Endothelial cell of umbilical vein (primary cell): ENCODE results near the gene R3HDM2. TPM values are rescaled to one million over a fixed set of nuclear protein-coding genes. Genes with fewer than 3 reads are reported as not detected.

ENCODE experiments used
- BruUV-seq: library from RNA; stranded (reverse); fragments of 400-500 nt; replicated peaks from 2 replicates; lab custom pipeline; 2021; lab: Mats Ljungman, UMichigan
- CTCF ChIA-PET: fragments of 300-600, 350-600 bp; sonication (Branson Sonifier 250); formaldehyde crosslinking; loops from one replicate; lab custom pipeline; 2021; ENCODE audit warnings: antibody characterized with exemption, inconsistent platforms; lab: Charles Lee
- POLR2A ChIA-PET: fragments of 300-600, 350-600 bp; sonication (Branson Sonifier 250); formaldehyde crosslinking; loops from one replicate; lab custom pipeline; 2021; ENCODE audit warnings: antibody characterized with exemption, inconsistent platforms; lab: Charles Lee
- DNase-seq: peaks from one replicate; pipeline ENCODE4 v3.0.0-alpha.2; 2011; ENCODE audit warnings: low read depth, low spot score
- FAIRE-seq: peaks from 2 replicates; lab custom pipeline; 2011; peaks lifted over from hg19 to GRCh38; lab: Jason Lieb, UNC
- H2AFZ ChIP-seq: 2 replicates; pipeline ENCODE4 v1.6.0; 2012; ENCODE audit warnings: low read depth, low read length, control low read depth, inconsistent platforms
- H3K27ac ChIP-seq: 2 replicates; pipeline ENCODE4 v1.5.1; 2011; ENCODE audit warnings: low read depth, mild to moderate bottlenecking, control low read depth, low read length, moderate library complexity; ENCODE audit not compliant: insufficient read depth
- H3K27me3 ChIP-seq, 2 experiments: 2 replicates each; pipeline versions ENCODE4 v1.6.0 to v1.6.1; 2011; ENCODE audit warnings: low read length in 2 of 2, mixed read lengths in 1 of 2; ENCODE audit not compliant: control insufficient read depth in 2 of 2, insufficient read depth in 2 of 2
- H3K36me3 ChIP-seq, 2 experiments: 2 replicates in 1 of 2; 3 replicates in 1 of 2; pipeline ENCODE4 v1.5.1; 2011; ENCODE audit warnings: low read length in 2 of 2, mild to moderate bottlenecking in 1 of 2, moderate library complexity in 1 of 2; ENCODE audit not compliant: control insufficient read depth in 2 of 2, insufficient read depth in 2 of 2; ENCODE audit errors: extremely low read depth in 1 of 2
- H3K4me1 ChIP-seq: 3 replicates; pipeline ENCODE4 v1.5.1; 2011; ENCODE audit warnings: mild to moderate bottlenecking, low read length; ENCODE audit not compliant: control insufficient read depth, insufficient read depth; ENCODE audit errors: extremely low read depth
- H3K4me2 ChIP-seq: 2 replicates; pipeline ENCODE4 v1.6.1; 2011; ENCODE audit warnings: low read length, control low read depth, mixed read lengths; ENCODE audit not compliant: insufficient read depth
- H3K4me3 ChIP-seq, 3 experiments: fragments of 200-600 bp in 1 of 3; sonication (generic), shearing (Covaris generic) in 1 of 3; replicated peaks in 1 of 3; 2 replicates each; pipeline ENCODE4 v1.5.1; 2011 to 2016; ENCODE audit warnings: control low read depth in 3 of 3, low read length in 3 of 3, mild to moderate bottlenecking in 2 of 3, inconsistent platforms in 1 of 3, low read depth in 1 of 3, moderate library complexity in 1 of 3; ENCODE audit not compliant: insufficient read depth in 1 of 3
- H3K79me2 ChIP-seq: 2 replicates; pipeline ENCODE4 v1.6.0; 2012; ENCODE audit warnings: low read length, inconsistent platforms; ENCODE audit not compliant: control insufficient read depth, insufficient read depth
- H3K9ac ChIP-seq: replicated peaks from 2 replicates; pipeline ENCODE3; 2011; ENCODE audit warnings: low read length, control low read depth; ENCODE audit not compliant: insufficient read depth; ENCODE audit errors: extremely low read depth
- H3K9me1 ChIP-seq: replicated peaks from 3 replicates; pipeline ENCODE4 v1.6.0; 2011; ENCODE audit warnings: mild to moderate bottlenecking, low read length; ENCODE audit not compliant: control insufficient read depth, insufficient read depth; ENCODE audit errors: extremely low read depth
- H3K9me3 ChIP-seq: replicated peaks from 2 replicates; pipeline ENCODE4 v1.5.1; 2012; ENCODE audit warnings: low read length, inconsistent platforms; ENCODE audit not compliant: control insufficient read depth, insufficient read depth
- H4K20me1 ChIP-seq: replicated peaks from 2 replicates; pipeline ENCODE3; 2011; ENCODE audit warnings: mild to moderate bottlenecking, low read length; ENCODE audit not compliant: control insufficient read depth, insufficient read depth; ENCODE audit errors: extremely low read depth
- CTCF ChIP-seq, 2 donors: IDR thresholded peaks; 1 replicate in 1 of 2; 2 replicates in 1 of 2; pipeline ENCODE4 v1.5.1; 2011; ENCODE audit warnings: low read length in 2 of 2, mild to moderate bottlenecking in 2 of 2, moderate library complexity in 2 of 2, control low read depth in 1 of 2, inconsistent platforms in 1 of 2, low read depth in 1 of 2; ENCODE audit not compliant: insufficient read depth in 1 of 2; ENCODE audit errors: extremely low read depth in 1 of 2
- EZH2 ChIP-seq: IDR thresholded peaks from 2 replicates; pipeline ENCODE4 v1.6.1; 2012; ENCODE audit warnings: borderline replicate concordance, low read depth, mild to moderate bottlenecking, moderate library complexity, low read length, inconsistent platforms; ENCODE audit not compliant: severe bottlenecking
- FOS ChIP-seq: IDR thresholded peaks from 2 replicates; pipeline ENCODE4 v1.6.1; 2011; ENCODE audit warnings: mild to moderate bottlenecking, low read length, moderate library complexity, borderline replicate concordance; ENCODE audit not compliant: insufficient read depth
- GATA2 ChIP-seq: IDR thresholded peaks from 2 replicates; pipeline ENCODE4 v1.7.0; 2011; ENCODE audit warnings: low read depth, mild to moderate bottlenecking, moderate library complexity, mixed read lengths, low read length; ENCODE audit not compliant: insufficient read length, insufficient read depth
- JUN ChIP-seq: IDR thresholded peaks from 2 replicates; pipeline ENCODE4 v1.6.1; 2011; ENCODE audit warnings: borderline replicate concordance, low read depth; ENCODE audit not compliant: insufficient read length, insufficient read depth
- MAX ChIP-seq: IDR thresholded peaks from 2 replicates; pipeline ENCODE4 v1.6.1; 2011; ENCODE audit not compliant: insufficient read depth, insufficient read length
- MYC ChIP-seq: IDR thresholded peaks from one replicate; pipeline ENCODE4 v1.6.1; 2011; ENCODE audit warnings: mild to moderate bottlenecking, low read depth, low read length
- POLR2A ChIP-seq: IDR thresholded peaks from 2 replicates; pipeline ENCODE4 v1.6.1; 2012; ENCODE audit warnings: low read depth, mild to moderate bottlenecking, control low read depth, low read length
- POLR2AphosphoS5 ChIP-seq: IDR thresholded peaks from 2 replicates; pipeline ENCODE4 v1.6.1; 2012; ENCODE audit warnings: low read depth, mild to moderate bottlenecking, control low read depth, low read length, moderate library complexity; ENCODE audit not compliant: insufficient read depth
- dilution Hi-C: fragments of 300-500 bp; cut with MboI; formaldehyde crosslinking; loops from one replicate; pipeline ENCODE4 v1.15.0; 2019; ENCODE audit warnings: low sequenced_read_pairs; ENCODE audit not compliant: extremely low pct_ligation_motif_present
- intact Hi-C: fragments of 100-400 bp; cut with micrococcal nuclease; formaldehyde crosslinking; loops from one replicate; pipeline ENCODE4 v1.10.0; 2022
- polyA plus RNA-seq, 4 experiments: library from polyadenylated mRNA; depleted of rRNA in 3 of 4; stranded (reverse) in 3 of 4; unstranded in 1 of 4; fragments of >200 nt; gene quantifications; 2 replicates each; pipeline versions ENCODE4 v1.2.1 to v1.2.3, GENCODE V29; 2011 to 2012; ENCODE audit warnings: missing spikeins in 1 of 4
- total RNA-seq: library from RNA; stranded (reverse); gene quantifications from 2 replicates; pipeline ENCODE4 v1.2.3, GENCODE V29; 2021

The R3HDM2 gene
- total and polyA plus RNA-seq, 2 donors (not counting 3 experiments of a cell fraction or from before 2014, with no cell fraction given) = 26.1 to 31.3 TPM

DNA sequence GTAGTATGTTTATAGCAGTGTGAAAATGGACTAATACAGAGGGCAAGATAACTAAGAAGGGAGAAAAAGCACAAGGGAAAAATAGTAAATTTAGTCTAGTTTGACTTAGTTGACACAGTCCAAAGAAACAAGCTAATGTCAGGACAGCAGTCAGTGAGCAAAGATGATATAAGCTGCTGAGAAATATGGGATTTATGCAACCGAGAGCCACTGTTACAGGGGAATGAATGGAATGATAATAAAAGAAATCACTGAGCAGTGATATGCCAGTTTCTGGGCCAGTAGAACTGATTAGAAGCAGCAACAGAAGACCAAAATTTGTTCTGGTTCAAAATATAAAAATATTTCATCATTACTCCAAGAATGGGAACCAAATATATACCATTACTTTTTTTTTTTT is 60.1 kb downstream of the R3HDM2 start:
- intact Hi-C loops = no loop called here
- Histone ChIP-seq H2AFZ (no peak overlapping the region), H3K9me1 (no peaks in the 10 kb centered on the region), H3K79me2 (no peaks in the 10 kb centered on the region), H3K4me1 (no peaks in the 10 kb centered on the region), H3K9me3 (no peaks in the 10 kb centered on the region), H3K4me2 (no peak overlapping the region), H3K9ac (no peak overlapping the region), H4K20me1 (no peaks in the 10 kb centered on the region), H3K36me3 (no peaks in the 10 kb centered on the region), H3K27ac (no peak overlapping the region), H3K4me3 (no peak overlapping the region), H3K27me3 (no peaks in the 10 kb centered on the region)
- FAIRE-seq (no peak), DNase-seq (no peak)
- POLR2A ChIA-PET = no interaction called here
- TF ChIP-seq CTCF (IDR thresholded peaks at IDR 0.05; ENCODE audit: extremely low read depth in 1 of 2, insufficient read depth in 1 of 2, low read depth in 1 of 2, low read length in 2 of 2) (no peak), POLR2AphosphoS5 (no peak), EZH2 (no peak), POLR2A (no peak), MAX (no peak), GATA2 (no peak), MYC (no peak), FOS (no peak), JUN (no peak)
- no TSS peak for BruUV-seq
- CTCF ChIA-PET = no interaction called here
- dilution Hi-C loops = no loop called here
